Measurements from ENCODE around the gene PEX11G. TPM values are rescaled to one million over a fixed set of nuclear protein-coding genes. Genes with fewer than 3 reads are reported as not detected.

Gene PEX11G
- total RNA-seq (1 to 10 TPM in 2 of 5 donors, not detected in 3; 3.9 to 5.2 TPM), polyA plus RNA-seq (1 to 10 TPM; 5.5 to 8.8 (median 5.8) TPM)
- long read RNA-seq, donor 1, partial matches to known transcripts = 5 of 6 reads
- long read RNA-seq, donor 1, other reads (novel, unspliced or antisense) = 0 of 6 reads
- long read RNA-seq, donor 2, partial matches to known transcripts = 81 of 122 reads
- long read RNA-seq, donor 2, other reads (novel, unspliced or antisense) = 41 of 122 reads
- long read RNA-seq, donor 3, partial matches to known transcripts = 0 of 1 reads
- long read RNA-seq, donor 3, other reads (novel, unspliced or antisense) = 0 of 1 reads
- long read RNA-seq, donor 4 = 0 reads
- long read RNA-seq, donor 5, partial matches to known transcripts = 7 of 40 reads
- long read RNA-seq, donor 5, other reads (novel, unspliced or antisense) = 31 of 40 reads
- long read RNA-seq, donor 6, partial matches to known transcripts = 0 of 109 reads
- long read RNA-seq, donor 6, other reads (novel, unspliced or antisense) = 105 of 109 reads
- long read RNA-seq, donor 7, partial matches to known transcripts = 0 of 1 reads
- long read RNA-seq, donor 7, other reads (novel, unspliced or antisense) = 0 of 1 reads
- long read RNA-seq, donor 8 = 0 reads
- long read RNA-seq, donor 9 = 0 reads
- long read RNA-seq, donor 10, partial matches to known transcripts = 0 of 2 reads
- long read RNA-seq, donor 10, other reads (novel, unspliced or antisense) = 0 of 2 reads

DNA sequence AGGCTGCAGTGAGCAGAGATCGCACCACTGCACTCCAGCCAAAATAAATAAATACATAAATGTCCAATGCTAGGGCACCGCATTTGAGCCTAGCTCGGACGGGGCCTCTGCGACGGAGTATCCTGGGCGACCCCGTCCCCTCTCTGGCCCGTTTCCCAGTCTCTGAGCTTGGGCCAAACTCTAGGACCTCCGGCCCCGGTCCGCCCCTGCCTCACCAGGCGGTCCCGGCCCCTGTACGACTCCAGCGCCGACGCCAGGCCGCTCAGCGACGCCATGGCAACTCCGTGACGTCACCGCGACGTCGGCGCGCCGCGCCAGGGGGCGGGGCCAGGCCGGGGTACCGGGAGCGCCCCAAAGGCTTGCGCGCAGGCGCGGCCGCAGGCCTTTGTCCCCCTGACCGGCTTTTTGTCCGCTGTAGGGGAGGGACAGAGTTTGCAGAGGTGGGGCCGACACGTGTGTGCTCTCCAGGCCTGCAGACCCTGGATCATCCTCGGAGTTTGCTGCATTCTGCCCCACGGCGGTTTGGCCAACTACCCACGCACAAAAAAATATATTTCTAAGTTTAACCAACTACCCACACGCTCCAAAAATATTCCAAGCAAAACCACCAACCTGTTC lies at the start of gene PEX11G:
TSS of gene PEX11G (minus strand) at position 300 of the 618 bp plus-strand sequence. CDS start at position 275, 25 bp downstream.
- peak; percentile 96 to 98 for DNase-seq
- H3K36me3 ChIP-seq = peaks cover 0 to 19% (median 0%) of the 10 kb centered on the region in 4 donors
- 0 to 1% (median 0%) methylated on average over 26 to 49 of the region's 49 CpGs for WGBS, 5 donors
- H3K27me3 ChIP-seq = no peaks in the 10 kb centered on the region
- H3K4me3 ChIP-seq = peak within 1 kb of the TSS; percentile 45 to 67 (median 59)
- intact Hi-C loops (cut with DNase I; ENCODE audit: low total_unique reads) = no loop called here
- peak within 1 kb of the TSS; percentile 87 to 93 (median 90) for H3K27ac ChIP-seq
- TF ChIP-seq, protein P1, sequence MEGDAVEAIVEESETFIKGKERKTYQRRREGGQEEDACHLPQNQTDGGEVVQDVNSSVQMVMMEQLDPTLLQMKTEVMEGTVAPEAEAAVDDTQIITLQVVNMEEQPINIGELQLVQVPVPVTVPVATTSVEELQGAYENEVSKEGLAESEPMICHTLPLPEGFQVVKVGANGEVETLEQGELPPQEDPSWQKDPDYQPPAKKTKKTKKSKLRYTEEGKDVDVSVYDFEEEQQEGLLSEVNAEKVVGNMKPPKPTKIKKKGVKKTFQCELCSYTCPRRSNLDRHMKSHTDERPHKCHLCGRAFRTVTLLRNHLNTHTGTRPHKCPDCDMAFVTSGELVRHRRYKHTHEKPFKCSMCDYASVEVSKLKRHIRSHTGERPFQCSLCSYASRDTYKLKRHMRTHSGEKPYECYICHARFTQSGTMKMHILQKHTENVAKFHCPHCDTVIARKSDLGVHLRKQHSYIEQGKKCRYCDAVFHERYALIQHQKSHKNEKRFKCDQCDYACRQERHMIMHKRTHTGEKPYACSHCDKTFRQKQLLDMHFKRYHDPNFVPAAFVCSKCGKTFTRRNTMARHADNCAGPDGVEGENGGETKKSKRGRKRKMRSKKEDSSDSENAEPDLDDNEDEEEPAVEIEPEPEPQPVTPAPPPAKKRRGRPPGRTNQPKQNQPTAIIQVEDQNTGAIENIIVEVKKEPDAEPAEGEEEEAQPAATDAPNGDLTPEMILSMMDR (IDR thresholded peaks at IDR 0.05) = no peak
- TF ChIP-seq EP300 (IDR thresholded peaks at IDR 0.05) (no peak), POLR2A (IDR thresholded peaks at IDR 0.05) (no peak), POLR2AphosphoS5 (IDR thresholded peaks at IDR 0.05) (peak; percentile 73 to 93 (median 90))
- peaks cover 14 to 25% (median 18%) of the 10 kb centered on the region in 4 donors for H3K4me1 ChIP-seq
- H3K9me3 ChIP-seq = no peaks in the 10 kb centered on the region

DNA sequence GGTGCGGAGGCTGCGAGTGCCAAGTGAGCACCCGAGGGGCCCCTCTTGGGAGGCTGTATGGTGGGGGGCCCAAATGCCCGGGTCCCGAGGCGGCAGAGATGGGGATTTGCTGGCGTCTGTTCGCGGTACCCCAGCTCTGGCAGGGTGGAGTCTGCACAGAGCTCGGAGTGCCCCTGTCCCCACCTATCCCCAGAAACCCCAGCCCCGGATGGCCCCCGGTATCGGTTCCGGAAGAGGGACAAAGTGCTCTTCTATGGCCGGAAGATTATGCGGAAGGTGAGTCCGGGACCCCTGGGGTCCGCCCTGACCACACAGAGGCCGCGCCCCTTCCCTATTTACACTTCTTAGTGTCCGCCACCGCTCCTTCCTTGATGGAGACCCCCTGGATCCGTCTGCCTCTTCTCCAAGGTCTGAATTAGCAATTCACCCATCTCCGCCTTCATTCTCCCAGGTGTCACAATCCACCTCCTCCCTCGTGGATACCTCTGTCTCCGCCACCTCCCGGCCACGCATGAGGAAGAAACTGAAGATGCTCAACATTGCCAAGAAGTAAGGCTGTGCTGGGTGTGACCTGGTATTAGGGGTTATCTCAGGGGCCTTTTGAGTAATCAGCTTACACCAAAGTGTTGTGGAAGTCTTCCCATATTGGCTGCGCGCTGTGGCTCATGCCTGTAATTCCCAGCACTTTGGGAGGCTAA lies 47.3 kb upstream of the PEX11G start:
- TF ChIP-seq POLR2AphosphoS5 (IDR thresholded peaks at IDR 0.05) = no peak
- no peak for TF ChIP-seq EP300 (IDR thresholded peaks at IDR 0.05)
- TF ChIP-seq POLR2A (IDR thresholded peaks at IDR 0.05) = no peak
- TF ChIP-seq, protein P1 (IDR thresholded peaks at IDR 0.05) = no peak
- no peak for DNase-seq
- WGBS, 5 donors = 8 to 22% (median 15%) methylated on average over 20 to 30 of the region's 30 CpGs
- peaks cover 7 to 31% (median 25%) of the 10 kb centered on the region in 4 donors for H3K4me1 ChIP-seq
- peak overlapping the region; percentile 77 to 82 (median 80) for H3K4me3 ChIP-seq
- no peaks in the 10 kb centered on the region for H3K9me3 ChIP-seq
- intact Hi-C loops (cut with DNase I; ENCODE audit: low total_unique reads) = no loop called here
- no peaks in the 10 kb centered on the region for H3K27me3 ChIP-seq
- H3K27ac ChIP-seq = peak overlapping the region; percentile 92 to 94 (median 92)
- peaks cover 34 to 54% (median 47%) of the 10 kb centered on the region in 4 donors for H3K36me3 ChIP-seq

GRCh38 chr19:7535047-7535997 lies 46.5 kb upstream of the PEX11G start, which contains the start of gene PNPLA6:
Gene PNPLA6 (plus strand): TSS chr19:7535717. CDS start chr19:7535789, 72 bp downstream.
- intact Hi-C loops (cut with DNase I; ENCODE audit: low total_unique reads) = no loop called here
- peak within 1 kb of the TSS; percentile 77 to 82 (median 80) for H3K4me3 ChIP-seq
- H3K36me3 ChIP-seq = peaks cover 29 to 54% (median 46%) of the 10 kb centered on the region in 4 donors
- WGBS, 5 donors = 0 to 1% (median 0%) methylated on average over 23 to 76 of the region's 76 CpGs
- peak within 1 kb of the TSS; percentile 92 to 94 (median 92) for H3K27ac ChIP-seq
- DNase-seq = peak; percentile 97 to 99
- peaks cover 7 to 31% (median 25%) of the 10 kb centered on the region in 4 donors for H3K4me1 ChIP-seq
- no peaks in the 10 kb centered on the region for H3K27me3 ChIP-seq
- no peaks in the 10 kb centered on the region for H3K9me3 ChIP-seq
- TF ChIP-seq POLR2A (IDR thresholded peaks at IDR 0.05) (peak in 1 of 4 donors; percentile 39), EP300 (IDR thresholded peaks at IDR 0.05) (no peak), POLR2AphosphoS5 (IDR thresholded peaks at IDR 0.05) (peak; percentile 80 to 95 (median 91))
- TF ChIP-seq, protein P1 (IDR thresholded peaks at IDR 0.05) = peak in 1 of 7 experiments; percentile 7
